Trophoblast cell (in vitro differentiated cells and primary cell): ENCODE measurements around the gene RTP2.

Source experiments
- DNase-seq, 2 donors: peaks; one replicate each; pipeline ENCODE4 v3.0.0-alpha.2; 2016
- H2AFZ ChIP-seq: 2 replicates; pipeline ENCODE4 v1.6.1; 2013; ENCODE audit warnings: low read length, moderate library complexity, mild to moderate bottlenecking; ENCODE audit not compliant: insufficient read depth, poor library complexity
- H2AK5ac ChIP-seq: 2 replicates; pipeline ENCODE4 v1.6.1; 2013; ENCODE audit warnings: mild to moderate bottlenecking, low read length
- H2BK120ac ChIP-seq: 2 replicates; pipeline ENCODE4 v1.6.1; 2013; ENCODE audit warnings: low read length, mild to moderate bottlenecking, moderate library complexity; ENCODE audit not compliant: insufficient read depth, poor library complexity
- H2BK12ac ChIP-seq: 2 replicates; pipeline ENCODE4 v1.6.1; 2013; ENCODE audit warnings: mild to moderate bottlenecking, low read length, moderate library complexity
- H2BK5ac ChIP-seq: 2 replicates; pipeline ENCODE4 v1.6.1; 2013; ENCODE audit warnings: low read length, low read depth, moderate library complexity, mild to moderate bottlenecking; ENCODE audit not compliant: poor library complexity
- H3K14ac ChIP-seq: 2 replicates; pipeline ENCODE4 v1.6.1; 2013; ENCODE audit warnings: mild to moderate bottlenecking, low read length
- H3K18ac ChIP-seq: 2 replicates; pipeline ENCODE4 v1.6.1; 2013; ENCODE audit warnings: mild to moderate bottlenecking, low read length
- H3K23ac ChIP-seq: 2 replicates; pipeline ENCODE4 v1.6.1; 2013; ENCODE audit warnings: low read length
- H3K27ac ChIP-seq: 2 replicates; pipeline ENCODE4 v1.5.1; 2013; ENCODE audit warnings: low read depth, mild to moderate bottlenecking, inconsistent platforms, low read length, moderate library complexity
- H3K27me3 ChIP-seq: 2 replicates; pipeline ENCODE4 v1.6.1; 2013; ENCODE audit warnings: inconsistent platforms, mild to moderate bottlenecking, low read length, moderate library complexity; ENCODE audit not compliant: insufficient read depth
- H3K36me3 ChIP-seq, 2 experiments: 1 replicate in 1 of 2; 2 replicates in 1 of 2; pipeline ENCODE4 v1.6.1; 2013; ENCODE audit warnings: low read length in 2 of 2, mild to moderate bottlenecking in 2 of 2, moderate library complexity in 1 of 2; ENCODE audit not compliant: insufficient read depth in 2 of 2, control insufficient read depth in 1 of 2
- H3K4ac ChIP-seq: 2 replicates; pipeline ENCODE4 v1.6.1; 2013; ENCODE audit warnings: low read depth, mild to moderate bottlenecking, low read length, moderate library complexity
- H3K4me1 ChIP-seq, 2 experiments: 1 replicate in 1 of 2; 2 replicates in 1 of 2; pipeline ENCODE4 v1.6.1; 2013; ENCODE audit warnings: low read length in 2 of 2, mild to moderate bottlenecking in 2 of 2, moderate library complexity in 1 of 2; ENCODE audit not compliant: insufficient read depth in 2 of 2, control insufficient read depth in 1 of 2
- H3K4me2 ChIP-seq: 2 replicates; pipeline ENCODE4 v1.6.1; 2013; ENCODE audit warnings: inconsistent platforms, mild to moderate bottlenecking, low read length, moderate library complexity
- H3K4me3 ChIP-seq: 2 replicates; pipeline ENCODE4 v1.5.1; 2013; ENCODE audit warnings: mild to moderate bottlenecking, low read depth, low read length, inconsistent platforms
- H3K79me1 ChIP-seq: one replicate; pipeline ENCODE4 v1.6.1; 2013; ENCODE audit warnings: low read length
- H3K79me2 ChIP-seq: 2 replicates; pipeline ENCODE4 v1.6.1; 2013; ENCODE audit warnings: low read length, mild to moderate bottlenecking; ENCODE audit not compliant: control insufficient read depth, insufficient read depth, poor library complexity
- H3K9ac ChIP-seq: 2 replicates; pipeline ENCODE4 v1.6.1; 2013; ENCODE audit warnings: mild to moderate bottlenecking, low read length
- H3K9me3 ChIP-seq: 2 replicates; pipeline ENCODE4 v1.6.1; 2013; ENCODE audit warnings: low read depth, mild to moderate bottlenecking, control low read depth, inconsistent platforms, low read length; ENCODE audit not compliant: insufficient read depth
- H4K12ac ChIP-seq: 2 replicates; pipeline ENCODE4 v1.6.1; 2013; ENCODE audit warnings: low read depth, mild to moderate bottlenecking, low read length, moderate library complexity
- H4K8ac ChIP-seq: 2 replicates; pipeline ENCODE4 v1.6.1; 2013; ENCODE audit warnings: low read depth, mild to moderate bottlenecking, low read length, moderate library complexity
- H4K91ac ChIP-seq: one replicate; pipeline ENCODE4 v1.6.1; 2013; ENCODE audit warnings: low read depth, mild to moderate bottlenecking, low read length, moderate library complexity
- WGBS: extraction: QIAGEN DNeasy Blood & Tissue Kit; methylation state at CpG from one replicate; pipeline ENCODE4 v1.1.7; 2013; ENCODE audit warnings: missing lambda C conversion rate; ENCODE audit not compliant: insufficient read length, insufficient coverage; ENCODE audit errors: extremely low coverage; 5-methylcytosine and 5-hydroxymethylcytosine counted together

The RTP2 gene

GRCh38 chr3:187718802-187719201, 16.4 kb upstream of the RTP2 start:
- H3K27ac ChIP-seq, result no peak overlapping the region
- no peak overlapping the region for H4K8ac ChIP-seq
- no peak overlapping the region for H2BK5ac ChIP-seq
- H3K9ac ChIP-seq, result no peak overlapping the region
- no CpG with 5 or more reads among the region's 5 CpGs for whole genome bisulfite sequencing
- H3K36me3 ChIP-seq, result peaks cover 7 to 16% of the 10 kb centered on the region in 2 experiments
- DNase-seq, result no peak
- no peak overlapping the region for H4K12ac ChIP-seq
- no peak overlapping the region for H2AFZ ChIP-seq
- no peak overlapping the region for H3K4ac ChIP-seq
- no peak overlapping the region for H2BK120ac ChIP-seq
- H3K23ac ChIP-seq, result no peak overlapping the region
- H4K91ac ChIP-seq, result no peak overlapping the region
- no peak overlapping the region for H2AK5ac ChIP-seq
- H3K18ac ChIP-seq, result no peak overlapping the region
- H3K4me1 ChIP-seq, result no peaks in the 10 kb centered on the region
- no peak overlapping the region for H3K14ac ChIP-seq
- no peak overlapping the region for H3K4me2 ChIP-seq
- no peak overlapping the region for H2BK12ac ChIP-seq
- H3K79me2 ChIP-seq, result no peaks in the 10 kb centered on the region
- no peaks in the 10 kb centered on the region for H3K79me1 ChIP-seq
- no peaks in the 10 kb centered on the region for H3K27me3 ChIP-seq
- H3K4me3 ChIP-seq, result no peak overlapping the region
- no peaks in the 10 kb centered on the region for H3K9me3 ChIP-seq

GRCh38 chr3:187717572-187717971, 15.2 kb upstream of the RTP2 start:
- Histone ChIP-seq H3K79me1 (no peaks in the 10 kb centered on the region), H3K4ac (no peak overlapping the region), H3K27ac (no peak overlapping the region), H3K18ac (no peak overlapping the region), H3K4me1 (no peaks in the 10 kb centered on the region), H3K9ac (no peak overlapping the region), H2AK5ac (no peak overlapping the region), H3K36me3 (peaks cover 6 to 11% of the 10 kb centered on the region in 2 experiments), H3K14ac (no peak overlapping the region), H2BK120ac (no peak overlapping the region), H4K12ac (no peak overlapping the region), H2BK12ac (no peak overlapping the region), H3K79me2 (no peaks in the 10 kb centered on the region), H3K23ac (no peak overlapping the region), H3K4me2 (no peak overlapping the region), H2AFZ (no peak overlapping the region), H3K9me3 (no peaks in the 10 kb centered on the region), H2BK5ac (no peak overlapping the region), H3K4me3 (no peak overlapping the region), H4K8ac (no peak overlapping the region), H4K91ac (no peak overlapping the region), H3K27me3 (no peaks in the 10 kb centered on the region)
- no CpG with 5 or more reads among the region's 1 CpG for WGBS
- no peak for DNase-seq

GRCh38 chr3:187714404-187714979, 12.1 kb upstream of the RTP2 start:
- H3K27me3 ChIP-seq, result no peaks in the 10 kb centered on the region
- no peak overlapping the region for H3K27ac ChIP-seq
- H3K36me3 ChIP-seq, result no peaks in the 10 kb centered on the region
- no peaks in the 10 kb centered on the region for H3K9me3 ChIP-seq
- H3K79me1 ChIP-seq, result no peaks in the 10 kb centered on the region
- H3K4ac ChIP-seq, result no peak overlapping the region
- H4K91ac ChIP-seq, result no peak overlapping the region
- no peak overlapping the region for H2BK5ac ChIP-seq
- no peak overlapping the region for H2BK12ac ChIP-seq
- DNase-seq, result peak; percentile 81 to 92
- H3K18ac ChIP-seq, result no peak overlapping the region
- H3K9ac ChIP-seq, result no peak overlapping the region
- no peak overlapping the region for H4K12ac ChIP-seq
- H4K8ac ChIP-seq, result no peak overlapping the region
- no peak overlapping the region for H3K14ac ChIP-seq
- H3K4me1 ChIP-seq, result no peaks in the 10 kb centered on the region
- H3K79me2 ChIP-seq, result no peaks in the 10 kb centered on the region
- H2AK5ac ChIP-seq, result no peak overlapping the region
- H2AFZ ChIP-seq, result no peak overlapping the region
- no peak overlapping the region for H3K4me2 ChIP-seq
- WGBS, result no CpG with 5 or more reads among the region's 4 CpGs
- H3K4me3 ChIP-seq, result no peak overlapping the region
- no peak overlapping the region for H3K23ac ChIP-seq
- no peak overlapping the region for H2BK120ac ChIP-seq

- no peaks in the 10 kb centered on the region for H3K4me1 ChIP-seq
- no peak overlapping the region for H2BK120ac ChIP-seq
- H4K8ac ChIP-seq, result no peak overlapping the region
- H2AK5ac ChIP-seq, result no peak overlapping the region
- no peaks in the 10 kb centered on the region for H3K9me3 ChIP-seq
- no peaks in the 10 kb centered on the region for H3K79me1 ChIP-seq
- no CpG with 5 or more reads among the region's 2 CpGs for WGBS
- H3K14ac ChIP-seq, result no peak overlapping the region
- no peak overlapping the region for H3K4me2 ChIP-seq
- no peak overlapping the region for H3K4me3 ChIP-seq
- no peak overlapping the region for H4K12ac ChIP-seq
- no peaks in the 10 kb centered on the region for H3K27me3 ChIP-seq
- H3K4ac ChIP-seq, result no peak overlapping the region
- H3K27ac ChIP-seq, result no peak overlapping the region
- no peak overlapping the region for H3K9ac ChIP-seq
- no peak overlapping the region for H2BK5ac ChIP-seq
- no peak overlapping the region for H3K23ac ChIP-seq
- no peak overlapping the region for H3K18ac ChIP-seq
- no peak overlapping the region for H2BK12ac ChIP-seq
- H3K36me3 ChIP-seq, result no peaks in the 10 kb centered on the region
- no peaks in the 10 kb centered on the region for H3K79me2 ChIP-seq
- no peak for DNase-seq
- no peak overlapping the region for H2AFZ ChIP-seq
- H4K91ac ChIP-seq, result no peak overlapping the region
These were observed 11.1 kb upstream of the RTP2 start for GRCh38 chr3:187713504-187713903.
